Trophoblast cell (in vitro differentiated cells and primary cell): ENCODE data around the gene KIF1C.

Experiments used
- DNase-seq, 2 donors: peaks; one replicate each; pipeline ENCODE4 v3.0.0-alpha.2; 2016
- H2AFZ ChIP-seq: 2 replicates; pipeline ENCODE4 v1.6.1; 2013; ENCODE audit warnings: low read length, moderate library complexity, mild to moderate bottlenecking; ENCODE audit not compliant: insufficient read depth, poor library complexity
- H2AK5ac ChIP-seq: 2 replicates; pipeline ENCODE4 v1.6.1; 2013; ENCODE audit warnings: mild to moderate bottlenecking, low read length
- H2BK120ac ChIP-seq: 2 replicates; pipeline ENCODE4 v1.6.1; 2013; ENCODE audit warnings: low read length, mild to moderate bottlenecking, moderate library complexity; ENCODE audit not compliant: insufficient read depth, poor library complexity
- H2BK12ac ChIP-seq: 2 replicates; pipeline ENCODE4 v1.6.1; 2013; ENCODE audit warnings: mild to moderate bottlenecking, low read length, moderate library complexity
- H2BK5ac ChIP-seq: 2 replicates; pipeline ENCODE4 v1.6.1; 2013; ENCODE audit warnings: low read length, low read depth, moderate library complexity, mild to moderate bottlenecking; ENCODE audit not compliant: poor library complexity
- H3K14ac ChIP-seq: 2 replicates; pipeline ENCODE4 v1.6.1; 2013; ENCODE audit warnings: mild to moderate bottlenecking, low read length
- H3K18ac ChIP-seq: 2 replicates; pipeline ENCODE4 v1.6.1; 2013; ENCODE audit warnings: mild to moderate bottlenecking, low read length
- H3K23ac ChIP-seq: 2 replicates; pipeline ENCODE4 v1.6.1; 2013; ENCODE audit warnings: low read length
- H3K27ac ChIP-seq: 2 replicates; pipeline ENCODE4 v1.5.1; 2013; ENCODE audit warnings: low read depth, mild to moderate bottlenecking, inconsistent platforms, low read length, moderate library complexity
- H3K27me3 ChIP-seq: 2 replicates; pipeline ENCODE4 v1.6.1; 2013; ENCODE audit warnings: inconsistent platforms, mild to moderate bottlenecking, low read length, moderate library complexity; ENCODE audit not compliant: insufficient read depth
- H3K36me3 ChIP-seq, 2 experiments: 1 replicate in 1 of 2; 2 replicates in 1 of 2; pipeline ENCODE4 v1.6.1; 2013; ENCODE audit warnings: low read length in 2 of 2, mild to moderate bottlenecking in 2 of 2, moderate library complexity in 1 of 2; ENCODE audit not compliant: insufficient read depth in 2 of 2, control insufficient read depth in 1 of 2
- H3K4ac ChIP-seq: 2 replicates; pipeline ENCODE4 v1.6.1; 2013; ENCODE audit warnings: low read depth, mild to moderate bottlenecking, low read length, moderate library complexity
- H3K4me1 ChIP-seq, 2 experiments: 1 replicate in 1 of 2; 2 replicates in 1 of 2; pipeline ENCODE4 v1.6.1; 2013; ENCODE audit warnings: low read length in 2 of 2, mild to moderate bottlenecking in 2 of 2, moderate library complexity in 1 of 2; ENCODE audit not compliant: insufficient read depth in 2 of 2, control insufficient read depth in 1 of 2
- H3K4me2 ChIP-seq: 2 replicates; pipeline ENCODE4 v1.6.1; 2013; ENCODE audit warnings: inconsistent platforms, mild to moderate bottlenecking, low read length, moderate library complexity
- H3K4me3 ChIP-seq: 2 replicates; pipeline ENCODE4 v1.5.1; 2013; ENCODE audit warnings: mild to moderate bottlenecking, low read depth, low read length, inconsistent platforms
- H3K79me1 ChIP-seq: one replicate; pipeline ENCODE4 v1.6.1; 2013; ENCODE audit warnings: low read length
- H3K79me2 ChIP-seq: 2 replicates; pipeline ENCODE4 v1.6.1; 2013; ENCODE audit warnings: low read length, mild to moderate bottlenecking; ENCODE audit not compliant: control insufficient read depth, insufficient read depth, poor library complexity
- H3K9ac ChIP-seq: 2 replicates; pipeline ENCODE4 v1.6.1; 2013; ENCODE audit warnings: mild to moderate bottlenecking, low read length
- H3K9me3 ChIP-seq: 2 replicates; pipeline ENCODE4 v1.6.1; 2013; ENCODE audit warnings: low read depth, mild to moderate bottlenecking, control low read depth, inconsistent platforms, low read length; ENCODE audit not compliant: insufficient read depth
- H4K12ac ChIP-seq: 2 replicates; pipeline ENCODE4 v1.6.1; 2013; ENCODE audit warnings: low read depth, mild to moderate bottlenecking, low read length, moderate library complexity
- H4K8ac ChIP-seq: 2 replicates; pipeline ENCODE4 v1.6.1; 2013; ENCODE audit warnings: low read depth, mild to moderate bottlenecking, low read length, moderate library complexity
- H4K91ac ChIP-seq: one replicate; pipeline ENCODE4 v1.6.1; 2013; ENCODE audit warnings: low read depth, mild to moderate bottlenecking, low read length, moderate library complexity
- WGBS: extraction: QIAGEN DNeasy Blood & Tissue Kit; methylation state at CpG from one replicate; pipeline ENCODE4 v1.1.7; 2013; ENCODE audit warnings: missing lambda C conversion rate; ENCODE audit not compliant: insufficient read length, insufficient coverage; ENCODE audit errors: extremely low coverage; 5-methylcytosine and 5-hydroxymethylcytosine counted together

The KIF1C gene

DNA sequence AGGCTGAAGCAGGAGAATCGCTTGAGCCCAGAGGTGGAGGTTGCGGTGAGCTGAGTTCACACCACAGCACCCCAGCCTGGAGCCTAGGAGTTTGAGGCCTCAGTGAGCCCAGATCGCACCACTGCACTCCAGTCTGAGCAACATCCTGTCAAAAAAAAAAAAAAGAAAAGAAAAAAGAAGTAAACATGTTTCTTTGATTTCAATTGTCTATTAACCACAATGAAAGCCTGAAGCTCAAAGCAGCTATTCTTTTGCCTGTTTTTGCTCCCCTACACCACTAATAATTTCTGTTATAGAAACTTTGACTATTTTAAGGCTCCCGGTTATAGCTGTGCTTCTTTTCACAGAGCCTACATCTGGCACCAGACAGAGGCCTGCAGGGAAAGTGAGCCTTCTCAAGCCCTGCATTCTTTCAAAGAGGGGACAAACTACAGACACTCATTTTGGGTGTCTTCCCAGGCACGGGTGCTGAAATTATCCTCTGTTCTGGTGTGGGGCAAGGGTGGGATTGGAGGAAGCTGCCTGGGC is 51.6 kb downstream of the KIF1C start:
- Histone ChIP-seq H2AFZ (no peak overlapping the region), H3K27ac (peak overlapping the region; percentile 80), H3K27me3 (no peaks in the 10 kb centered on the region), H3K4me3 (no peak overlapping the region), H2BK120ac (peak overlapping the region; percentile 16), H3K9me3 (no peaks in the 10 kb centered on the region), H2BK5ac (peak overlapping the region; percentile 5), H2AK5ac (no peak overlapping the region), H3K4ac (peak overlapping the region; percentile 28), H3K36me3 (no peaks in the 10 kb centered on the region), H4K91ac (peak overlapping the region; percentile 36), H4K12ac (no peak overlapping the region), H4K8ac (peak overlapping the region; percentile 14), H3K4me1 (peaks cover 5% of the 10 kb centered on the region in 2 experiments), H3K18ac (no peak overlapping the region), H3K79me2 (no peaks in the 10 kb centered on the region), H3K14ac (no peak overlapping the region), H3K79me1 (peaks cover 8% of the 10 kb centered on the region), H3K23ac (no peak overlapping the region), H2BK12ac (peak overlapping the region; percentile 15), H3K9ac (no peak overlapping the region), H3K4me2 (no peak overlapping the region)
- no peak for DNase-seq
- no CpG with 5 or more reads among the region's 5 CpGs for WGBS

DNA sequence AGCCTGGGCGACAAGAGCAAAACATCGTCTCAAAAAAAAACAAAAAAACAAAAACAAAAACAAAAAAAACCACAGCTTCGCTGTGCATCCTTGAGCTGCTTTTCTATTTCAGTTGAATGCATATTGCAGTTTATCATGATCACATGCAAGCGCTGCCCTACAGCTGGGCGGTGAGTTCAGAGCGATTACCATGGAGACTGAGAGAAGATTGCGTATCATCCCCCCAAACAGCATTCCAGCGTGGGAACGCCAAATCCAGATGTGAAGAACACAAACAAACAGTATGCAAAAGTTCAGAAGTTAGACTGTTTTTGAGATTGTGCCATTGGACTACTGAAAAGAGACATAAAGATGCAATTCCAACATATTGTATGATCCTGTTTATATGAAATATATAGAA is 52.5 kb downstream of the KIF1C start:
- Histone ChIP-seq H3K18ac (no peak overlapping the region), H4K12ac (no peak overlapping the region), H3K9ac (no peak overlapping the region), H3K14ac (no peak overlapping the region), H3K4ac (no peak overlapping the region), H3K79me1 (peaks cover 8% of the 10 kb centered on the region), H2AFZ (no peak overlapping the region), H4K8ac (no peak overlapping the region), H3K4me2 (no peak overlapping the region), H2BK12ac (no peak overlapping the region), H3K79me2 (no peaks in the 10 kb centered on the region), H2BK120ac (no peak overlapping the region), H2BK5ac (no peak overlapping the region), H3K4me1 (peaks cover 0 to 5% of the 10 kb centered on the region in 2 experiments), H2AK5ac (no peak overlapping the region), H3K9me3 (no peaks in the 10 kb centered on the region), H3K4me3 (no peak overlapping the region), H3K27ac (peak overlapping the region; percentile 80), H3K36me3 (no peaks in the 10 kb centered on the region), H3K27me3 (no peaks in the 10 kb centered on the region), H3K23ac (no peak overlapping the region), H4K91ac (no peak overlapping the region)
- no CpG with 5 or more reads among the region's 9 CpGs for WGBS
- DNase-seq = peak; percentile 93 to 98

DNA sequence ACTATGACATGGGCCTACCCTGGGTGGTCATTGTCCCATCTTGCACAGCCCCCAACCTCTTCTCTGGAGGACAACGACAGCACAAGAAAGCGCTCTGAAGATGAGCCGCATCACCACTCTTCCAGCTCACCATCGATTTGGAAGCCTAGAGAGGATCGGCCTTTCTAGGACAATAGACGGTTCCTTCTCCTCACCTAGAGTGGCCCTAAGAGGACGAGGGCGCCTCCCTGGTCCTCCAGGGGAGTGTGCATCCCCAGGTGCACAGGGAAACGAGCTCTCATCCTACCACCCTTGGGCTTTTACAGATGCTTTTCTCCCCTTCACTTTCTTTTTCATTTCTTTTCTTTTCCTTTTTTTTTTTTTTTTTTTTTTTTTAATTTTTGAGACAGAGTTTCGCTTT is 57.8 kb downstream of the KIF1C start:
- no peak overlapping the region for H2BK120ac ChIP-seq
- no peak overlapping the region for H3K27ac ChIP-seq
- H4K8ac ChIP-seq = no peak overlapping the region
- no peak overlapping the region for H3K9ac ChIP-seq
- no peak overlapping the region for H2AFZ ChIP-seq
- no peaks in the 10 kb centered on the region for H3K27me3 ChIP-seq
- no peak for DNase-seq
- no peak overlapping the region for H3K18ac ChIP-seq
- no peaks in the 10 kb centered on the region for H3K36me3 ChIP-seq
- no peak overlapping the region for H3K14ac ChIP-seq
- H4K12ac ChIP-seq = no peak overlapping the region
- H3K4me3 ChIP-seq = no peak overlapping the region
- no peak overlapping the region for H3K23ac ChIP-seq
- H3K9me3 ChIP-seq = no peaks in the 10 kb centered on the region
- H3K79me1 ChIP-seq = peaks cover 2% of the 10 kb centered on the region
- H3K79me2 ChIP-seq = no peaks in the 10 kb centered on the region
- H2BK5ac ChIP-seq = no peak overlapping the region
- WGBS = no CpG with 5 or more reads among the region's 10 CpGs
- H3K4ac ChIP-seq = no peak overlapping the region
- peaks cover 0 to 2% of the 10 kb centered on the region in 2 experiments for H3K4me1 ChIP-seq
- H2AK5ac ChIP-seq = no peak overlapping the region
- no peak overlapping the region for H3K4me2 ChIP-seq
- peak overlapping the region; percentile 28 for H4K91ac ChIP-seq
- H2BK12ac ChIP-seq = no peak overlapping the region

DNA sequence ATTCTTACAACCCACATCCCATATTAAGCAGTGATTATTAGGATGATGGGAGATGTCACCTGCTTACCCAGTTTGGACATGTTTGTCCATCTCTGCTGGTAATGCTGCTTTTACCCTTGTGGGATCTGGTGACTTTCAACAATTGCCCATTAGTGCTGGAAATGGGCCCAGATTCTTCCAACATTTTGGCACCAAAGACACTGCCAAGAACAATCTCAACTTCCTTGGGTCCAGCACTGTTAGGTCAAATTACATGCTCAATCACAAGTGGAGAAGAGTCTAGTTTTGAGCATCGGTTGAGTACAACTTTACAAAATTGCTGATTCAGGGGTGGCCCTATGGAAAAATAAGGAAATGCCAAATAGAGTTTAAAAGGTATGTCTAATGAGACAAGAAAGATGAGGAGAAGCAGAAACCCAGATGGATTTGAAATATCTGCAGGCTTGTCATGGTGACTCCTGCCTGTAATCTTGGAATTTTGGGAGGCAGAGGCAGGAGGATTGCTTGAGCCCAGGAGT is 67.5 kb downstream of the KIF1C start:
- Histone ChIP-seq H3K4me2 (no peak overlapping the region), H4K12ac (no peak overlapping the region), H3K23ac (no peak overlapping the region), H3K4me1 (no peaks in the 10 kb centered on the region), H3K36me3 (no peaks in the 10 kb centered on the region), H2AFZ (no peak overlapping the region), H3K4ac (no peak overlapping the region), H3K18ac (no peak overlapping the region), H4K8ac (no peak overlapping the region), H3K9me3 (no peaks in the 10 kb centered on the region), H2BK5ac (no peak overlapping the region), H3K27me3 (no peaks in the 10 kb centered on the region), H2AK5ac (no peak overlapping the region), H4K91ac (no peak overlapping the region), H2BK120ac (no peak overlapping the region), H3K79me1 (no peaks in the 10 kb centered on the region), H2BK12ac (no peak overlapping the region), H3K4me3 (no peak overlapping the region), H3K27ac (no peak overlapping the region), H3K14ac (no peak overlapping the region), H3K9ac (no peak overlapping the region), H3K79me2 (no peaks in the 10 kb centered on the region)
- no peak for DNase-seq
- no CpG with 5 or more reads among the region's 1 CpG for WGBS
